Measurements from ENCODE around the gene SRSF2. TPM values are rescaled to one million over a fixed set of nuclear protein-coding genes. Genes with fewer than 3 reads are reported as not detected.

Gene SRSF2, protein sequence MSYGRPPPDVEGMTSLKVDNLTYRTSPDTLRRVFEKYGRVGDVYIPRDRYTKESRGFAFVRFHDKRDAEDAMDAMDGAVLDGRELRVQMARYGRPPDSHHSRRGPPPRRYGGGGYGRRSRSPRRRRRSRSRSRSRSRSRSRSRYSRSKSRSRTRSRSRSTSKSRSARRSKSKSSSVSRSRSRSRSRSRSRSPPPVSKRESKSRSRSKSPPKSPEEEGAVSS
- total RNA-seq (2022; extraction: Qiagen RNA extraction; ENCODE audit: low read depth) = 404 to 467 TPM (median 440 TPM) in 5 replicates

GRCh38 chr17:76737082-76737675 lies at the start of gene SRSF2:
TSS of gene SRSF2 (minus strand) at chr17:76737331. CDS start at chr17:76737160, 171 bp downstream.

GRCh38 chr17:76737676-76738467 lies 741 bp upstream of the SRSF2 start, which contains the start of gene MFSD11:
TSS of gene MFSD11 (plus strand) at chr17:76738119. CDS start at chr17:76738353, 234 bp downstream.

GRCh38 chr17:76726776-76727718 lies 10.1 kb downstream of the SRSF2 start, which contains the start of gene METTL23:
TSS of gene METTL23 (plus strand) at chr17:76726839. CDS start at chr17:76729711, 2,872 bp downstream.

DNA sequence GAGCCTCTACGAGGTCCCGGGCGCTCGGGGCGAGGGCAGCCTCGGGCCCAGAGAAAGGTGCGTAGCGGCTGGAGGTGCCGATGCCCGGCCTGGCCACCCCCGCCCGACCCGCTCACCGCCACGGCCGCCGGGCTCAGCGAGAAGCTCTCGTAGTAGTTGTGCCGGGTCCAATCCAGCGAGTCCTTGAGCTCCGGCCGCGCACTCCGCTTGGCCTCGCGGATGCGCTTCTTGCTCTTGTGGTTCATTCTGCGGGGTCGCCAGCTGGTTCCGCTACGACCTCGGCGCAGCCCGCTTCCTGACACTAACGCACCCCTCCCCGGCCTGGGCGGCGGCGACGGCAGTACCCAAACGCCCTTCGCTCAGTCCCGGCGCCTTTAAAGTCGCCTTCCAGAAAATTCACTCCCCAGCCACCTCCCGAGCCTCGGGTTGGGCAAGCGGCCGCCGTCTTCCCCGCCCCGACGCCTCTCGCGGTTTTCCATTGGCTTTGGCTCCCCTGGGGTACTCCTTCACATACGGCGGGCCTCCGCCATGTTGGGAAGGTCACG lies 10.8 kb downstream of the SRSF2 start, which contains the start of gene JMJD6:
JMJD6 (minus strand) TSS at position 376 of the 545 bp plus-strand sequence; CDS start at position 245, 131 bp downstream.

DNA sequence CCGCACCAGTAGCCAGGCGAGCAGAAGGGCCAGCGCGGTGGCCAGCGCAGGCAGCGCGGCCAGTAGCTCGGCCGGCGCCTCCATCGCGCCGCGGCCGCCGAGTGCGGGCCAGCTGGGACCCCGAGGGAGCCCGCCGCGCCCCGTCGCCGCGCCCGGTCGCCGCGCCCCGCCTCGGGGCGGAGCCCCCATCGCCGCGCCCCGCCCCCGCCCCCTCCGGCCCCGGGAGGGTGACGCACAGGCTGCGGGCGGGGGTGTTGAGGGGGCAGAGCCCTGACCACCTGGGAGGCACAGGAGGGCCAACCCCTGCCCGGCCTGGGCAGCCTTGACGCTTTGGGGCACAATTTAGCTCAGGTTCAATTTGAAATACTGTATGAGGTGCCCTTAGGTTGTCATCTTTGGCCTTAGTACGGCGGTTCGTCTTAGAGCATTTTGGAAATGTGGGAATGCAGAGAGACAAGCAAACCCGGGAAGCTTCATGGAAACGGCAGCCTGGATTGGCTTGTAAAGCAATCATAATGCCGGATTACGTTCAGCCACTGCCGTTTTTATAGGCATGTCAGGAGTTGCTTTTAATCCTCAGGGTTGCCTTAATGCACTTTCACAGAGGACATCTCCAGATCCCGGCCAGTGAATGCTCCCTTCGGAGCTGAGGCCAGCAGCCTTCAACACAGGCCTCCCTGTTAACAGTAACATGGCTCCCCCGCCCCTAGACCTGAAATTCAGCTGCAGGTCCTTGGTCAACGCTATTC lies 26.1 kb downstream of the SRSF2 start, which contains the start of gene MXRA7:
MXRA7 (minus strand) TSS at position 103 of the 749 bp plus-strand sequence; CDS start at position 84, 19 bp downstream.

Other genes starting within 250 kb of the SRSF2 start
- 44.6 to 76.6 TPM (median 66.4 TPM) in 5 replicates for gene RHBDF2, start 235.9 kb downstream of the SRSF2 start, total RNA-seq (2022; extraction: Qiagen RNA extraction; ENCODE audit: low read depth)
- 0.77 to 2.0 TPM (median 1.0 TPM) in 5 replicates for gene CYGB, start 199.6 kb downstream of the SRSF2 start, total RNA-seq (2022; extraction: Qiagen RNA extraction; ENCODE audit: low read depth)
- gene PRCD, start 197.3 kb downstream of the SRSF2 start, total RNA-seq (2022; extraction: Qiagen RNA extraction; ENCODE audit: low read depth) = not detected in 5 replicates
- gene ST6GALNAC2, start 151.5 kb downstream of the SRSF2 start, total RNA-seq (2022; extraction: Qiagen RNA extraction; ENCODE audit: low read depth) = 0.18 to 0.52 TPM (median 0.25 TPM) in 5 replicates
- gene ST6GALNAC1, start 93.6 kb downstream of the SRSF2 start, total RNA-seq (2022; extraction: Qiagen RNA extraction; ENCODE audit: low read depth) = 0.15 to 0.44 TPM (median 0.30 TPM) in 4 of 5 replicates, not detected in the other
- 57.1 to 72.0 TPM (median 64.7 TPM) in 5 replicates for gene MXRA7, start 26.4 kb downstream of the SRSF2 start, total RNA-seq (2022; extraction: Qiagen RNA extraction; ENCODE audit: low read depth)
- 65.6 to 84.7 TPM (median 78.9 TPM) in 5 replicates for gene JMJD6, start 10.7 kb downstream of the SRSF2 start, total RNA-seq (2022; extraction: Qiagen RNA extraction; ENCODE audit: low read depth)
- 56.3 to 67.2 TPM (median 60.6 TPM) in 5 replicates for gene METTL23, start 10.5 kb downstream of the SRSF2 start, total RNA-seq (2022; extraction: Qiagen RNA extraction; ENCODE audit: low read depth)
- gene MFSD11, start 788 bp upstream of the SRSF2 start, total RNA-seq (2022; extraction: Qiagen RNA extraction; ENCODE audit: low read depth) = 21.3 to 24.2 TPM (median 21.8 TPM) in 5 replicates
- 20.2 to 25.7 TPM (median 22.8 TPM) in 5 replicates for gene MGAT5B, start 131.1 kb upstream of the SRSF2 start, total RNA-seq (2022; extraction: Qiagen RNA extraction; ENCODE audit: low read depth)